Prostate gland (tissue), 2 donors: ENCODE data around the gene ZNF593OS. TPM values are rescaled to one million over a fixed set of nuclear protein-coding genes. Genes with fewer than 3 reads are reported as not detected.

ENCODE experiments used
- DNase-seq: peaks from one replicate; pipeline ENCODE4 v3.0.0-alpha.2; 2019; ENCODE audit warnings: low spot score
- H3K27ac ChIP-seq, 2 donors: fragments of 200-600 bp; sonication (generic); 2 replicates each; pipeline ENCODE4 v1.5.1; 2017 to 2019
- H3K27me3 ChIP-seq: fragments of 200-600 bp; sonication (generic); replicated peaks from 2 replicates; pipeline ENCODE4 v1.5.1; 2019; ENCODE audit not compliant: insufficient read depth
- H3K36me3 ChIP-seq, 2 donors: fragments of 200-600 bp; sonication (generic); 1 replicate in 1 of 2; 2 replicates in 1 of 2; pipeline versions ENCODE4 v1.5.1 to v1.8.1; 2017 to 2019
- H3K4me1 ChIP-seq: fragments of 200-600 bp; sonication (generic); replicated peaks from 2 replicates; pipeline ENCODE4 v1.5.1; 2019
- H3K4me3 ChIP-seq, 2 donors: fragments of 200-600 bp; sonication (generic); 2 replicates each; pipeline ENCODE4 v1.5.1; 2017 to 2019
- H3K9me3 ChIP-seq: fragments of 200-600 bp; sonication (generic); 2 replicates; pipeline ENCODE4 v1.5.1; 2017
- CTCF ChIP-seq, 4 experiments: fragments of 200-600 bp in 2 of 4; fragments of 450-650 bp in 2 of 4; sonication (generic) in 2 of 4; IDR thresholded peaks; 1 replicate in 3 of 4; 2 replicates in 1 of 4; pipeline ENCODE4 v1.5.1; 2016 to 2019; ENCODE audit warnings: antibody characterized with exemption in 4 of 4, mild to moderate bottlenecking in 2 of 4, moderate library complexity in 2 of 4
- POLR2A ChIP-seq: fragments of 450-650 bp; IDR thresholded peaks from one replicate; pipeline ENCODE4 v1.6.1; 2016; ENCODE audit warnings: antibody characterized with exemption, mild to moderate bottlenecking
- POLR2AphosphoS5 ChIP-seq: sonication (generic); formaldehyde crosslinking; IDR thresholded peaks from one replicate; pipeline ENCODE4 v1.6.1; 2017; ENCODE audit warnings: antibody characterized with exemption
- WGBS: methylation state at CpG from one replicate; pipeline ENCODE4 v1.1.5; 2018; 5-methylcytosine and 5-hydroxymethylcytosine counted together
- intact Hi-C: fragments of 100-400 bp; cut with DNase I; formaldehyde crosslinking; loops from one replicate; pipeline ENCODE4 v1.14.2; 2022
- total RNA-seq, 2 donors: library from RNA; depleted of rRNA; stranded (reverse); fragments of >200 nt; gene quantifications; one replicate each; pipeline ENCODE4 v1.1.0, GENCODE V29; 2016

Gene ZNF593OS
- total RNA-seq, 2 donors from 2014 or later, result not detected

- intact Hi-C loops, result no loop called here
- Histone ChIP-seq H3K27me3 (peaks cover 4% of the 10 kb centered on the region), H3K4me3 (no peak overlapping the region), H3K9me3 (no peaks in the 10 kb centered on the region), H3K4me1 (peaks cover 4% of the 10 kb centered on the region), H3K36me3 (no peaks in the 10 kb centered on the region), H3K27ac (no peak overlapping the region)
- no peak for TF ChIP-seq POLR2A
- TF ChIP-seq CTCF (IDR thresholded peaks at IDR 0.05), result no peak
- TF ChIP-seq POLR2AphosphoS5, result no peak
- 60% methylated on average over 5 of the region's 5 CpGs for WGBS
- DNase-seq, result no peak
Observed at GRCh38 chr1:26158271-26158907, 13.2 kb downstream of the ZNF593OS start.

GRCh38 chr1:26156285-26157038, 15.2 kb downstream of the ZNF593OS start:
- Histone ChIP-seq H3K27ac (no peak overlapping the region), H3K4me3 (no peak overlapping the region), H3K9me3 (no peaks in the 10 kb centered on the region), H3K27me3 (peaks cover 4% of the 10 kb centered on the region), H3K4me1 (peaks cover 4% of the 10 kb centered on the region), H3K36me3 (no peaks in the 10 kb centered on the region)
- intact Hi-C loops, result no loop called here
- TF ChIP-seq POLR2AphosphoS5 (no peak), POLR2A (no peak), CTCF (IDR thresholded peaks at IDR 0.05) (no peak)
- 44% methylated on average over 12 of the region's 12 CpGs for WGBS
- DNase-seq, result no peak

GRCh38 chr1:26155370-26156284, 16.0 kb downstream of the ZNF593OS start:
- TF ChIP-seq CTCF (IDR thresholded peaks at IDR 0.05) (no peak), POLR2AphosphoS5 (no peak), POLR2A (no peak)
- H3K9me3 ChIP-seq, result no peaks in the 10 kb centered on the region
- no peaks in the 10 kb centered on the region for H3K36me3 ChIP-seq
- no peak overlapping the region for H3K27ac ChIP-seq
- 74% methylated on average over 21 of the region's 21 CpGs for WGBS
- intact Hi-C loops, result no loop called here
- H3K4me3 ChIP-seq, result no peak overlapping the region
- DNase-seq, result no peak
- H3K27me3 ChIP-seq, result peaks cover 4% of the 10 kb centered on the region
- H3K4me1 ChIP-seq, result no peaks in the 10 kb centered on the region

GRCh38 chr1:26154750-26155149, 16.9 kb downstream of the ZNF593OS start:
- no peaks in the 10 kb centered on the region for H3K36me3 ChIP-seq
- no peaks in the 10 kb centered on the region for H3K9me3 ChIP-seq
- DNase-seq, result no peak
- no peak overlapping the region for H3K4me3 ChIP-seq
- no peak for TF ChIP-seq POLR2AphosphoS5
- no peak for TF ChIP-seq CTCF (IDR thresholded peaks at IDR 0.05)
- TF ChIP-seq POLR2A, result no peak
- peaks cover 4% of the 10 kb centered on the region for H3K27me3 ChIP-seq
- WGBS, result 43% methylated on average over 9 of the region's 9 CpGs
- H3K4me1 ChIP-seq, result no peaks in the 10 kb centered on the region
- intact Hi-C loops, result no loop called here
- H3K27ac ChIP-seq, result no peak overlapping the region
